Naive thymus-derived CD4-positive, alpha-beta T cell (primary cell): ENCODE data around the gene PMIS2. TPM values are rescaled to one million over a fixed set of nuclear protein-coding genes. Genes with fewer than 3 reads are reported as not detected.

Source experiments
- ATAC-seq: fragments of 150-1000 bp; cut with Tn5 transposase; 2 replicates; pipeline ENCODE4 v1.10.0; 2021; ENCODE audit warnings: mild to moderate bottlenecking, moderate library complexity
- CTCF ChIA-PET: fragments of 350-600 bp; sonication (Branson Sonifier 250); formaldehyde crosslinking; loops from one replicate; lab custom pipeline; 2021; ENCODE audit warnings: antibody characterized with exemption; lab: Charles Lee
- POLR2A ChIA-PET: fragments of 350-600 bp; sonication (Branson Sonifier 250); formaldehyde crosslinking; loops from one replicate; lab custom pipeline; 2021; ENCODE audit warnings: antibody characterized with exemption, inconsistent platforms; lab: Charles Lee
- DNase-seq, 9 donors: peaks; one replicate each; pipeline versions ENCODE4 v3.0.0 to v3.0.0-alpha.2; 2020 to 2022; ENCODE audit warnings: mixed read lengths in 1 of 9
- H3K27ac ChIP-seq: one replicate; pipeline ENCODE4 v1.7.0; 2013; ENCODE audit warnings: mild to moderate bottlenecking, low read depth, low read length, moderate library complexity
- H3K27me3 ChIP-seq, 2 donors: one replicate each; pipeline ENCODE4 v1.7.0; 2013; ENCODE audit warnings: low read length in 2 of 2, mild to moderate bottlenecking in 2 of 2, moderate library complexity in 2 of 2; ENCODE audit not compliant: control insufficient read depth in 2 of 2, insufficient read depth in 2 of 2
- H3K36me3 ChIP-seq, 3 experiments: 1 replicate in 2 of 3; 2 replicates in 1 of 3; pipeline ENCODE4 v1.7.0; 2013; ENCODE audit warnings: low read length in 3 of 3, mild to moderate bottlenecking in 3 of 3, moderate library complexity in 1 of 3; ENCODE audit not compliant: insufficient read depth in 3 of 3, control insufficient read depth in 2 of 3
- H3K4me1 ChIP-seq, 2 donors: one replicate each; pipeline ENCODE4 v1.7.0; 2013; ENCODE audit warnings: low read length in 2 of 2, mild to moderate bottlenecking in 2 of 2, moderate library complexity in 1 of 2; ENCODE audit not compliant: control insufficient read depth in 2 of 2, insufficient read depth in 2 of 2
- H3K4me3 ChIP-seq: 2 replicates; pipeline ENCODE4 v1.7.0; 2013; ENCODE audit warnings: mild to moderate bottlenecking, low read length
- H3K9me3 ChIP-seq, 3 experiments: 1 replicate in 2 of 3; 2 replicates in 1 of 3; pipeline ENCODE4 v1.7.0; 2013; ENCODE audit warnings: low read length in 3 of 3; ENCODE audit not compliant: control insufficient read depth in 2 of 3
- H3K27ac Mint-ChIP-seq, 9 donors: one replicate each; pipeline ENCODE4 v1.8.0; 2020 to 2022; ENCODE audit warnings: mixed read lengths in 9 of 9, mild to moderate bottlenecking in 8 of 9, moderate library complexity in 5 of 9, inconsistent platforms in 2 of 9
- H3K27me3 Mint-ChIP-seq, 5 donors: one replicate each; pipeline ENCODE4 v1.8.0; 2021 to 2022; ENCODE audit warnings: mixed read lengths in 5 of 5, mild to moderate bottlenecking in 1 of 5
- H3K36me3 Mint-ChIP-seq, 5 donors: one replicate each; pipeline ENCODE4 v1.8.0; 2020 to 2022; ENCODE audit warnings: mixed read lengths in 5 of 5, mild to moderate bottlenecking in 3 of 5, inconsistent platforms in 1 of 5
- H3K4me1 Mint-ChIP-seq, 7 donors: one replicate each; pipeline ENCODE4 v1.8.0; 2020 to 2022; ENCODE audit warnings: mixed read lengths in 7 of 7, mild to moderate bottlenecking in 3 of 7, inconsistent platforms in 1 of 7
- H3K4me3 Mint-ChIP-seq, 10 donors: one replicate each; pipeline ENCODE4 v1.8.0; 2020 to 2022; ENCODE audit warnings: mild to moderate bottlenecking in 10 of 10, mixed read lengths in 10 of 10, moderate library complexity in 6 of 10, inconsistent platforms in 2 of 10
- H3K9me3 Mint-ChIP-seq, 11 donors: one replicate each; pipeline ENCODE4 v1.8.0; 2020 to 2022; ENCODE audit warnings: mixed read lengths in 11 of 11, mild to moderate bottlenecking in 4 of 11, inconsistent platforms in 1 of 11, moderate library complexity in 1 of 11
- intact Hi-C, 2 donors: fragments of 100-400 bp; cut with micrococcal nuclease; formaldehyde crosslinking; loops; one replicate each; pipeline ENCODE4 v1.15.1; 2023
- polyA plus RNA-seq, 2 donors: library from polyadenylated mRNA; unstranded; fragments of 300-500 nt; fragmentation: Illumina TruSeq; gene quantifications; one replicate each; pipeline ENCODE4 v1.2.3, GENCODE V29; 2021
- total RNA-seq, 6 experiments: library from RNA in 5 of 6; stranded (reverse) in 5 of 6; gene quantifications; 1 replicate in 5 of 6; 2 replicates in 1 of 6; pipeline ENCODE4 v1.2.3 and lab custom pipeline; 2021 to 2026

The PMIS2 gene
- total and polyA plus RNA-seq, 7 experiments from 2014 or later, result not detected

DNA sequence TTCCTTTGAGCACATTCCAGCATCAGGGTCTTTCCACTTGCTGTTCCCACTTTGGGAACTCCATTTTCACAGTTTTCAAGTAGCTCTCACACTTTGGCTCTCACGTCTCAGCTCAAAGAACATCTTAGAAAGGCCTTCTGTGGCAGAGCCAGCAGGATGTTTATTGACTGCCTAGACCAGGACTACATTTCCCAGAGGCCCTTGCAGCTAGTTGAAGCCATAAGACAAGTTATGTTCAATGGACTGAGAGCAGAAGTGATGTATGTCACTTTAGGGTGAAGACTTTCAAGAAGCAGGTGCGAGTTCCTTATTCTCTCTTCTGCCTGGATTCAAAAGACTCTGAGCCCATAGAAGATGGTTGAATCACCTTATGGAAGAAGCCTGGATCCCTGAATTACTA is 22.3 kb downstream of the PMIS2 start:
- H3K4me1 Mint-ChIP-seq, result peaks cover 4 to 43% (median 34%) of the 10 kb centered on the region in 7 donors
- H3K27me3 Mint-ChIP-seq, result peaks cover 0 to 2% (median 0%) of the 10 kb centered on the region in 5 donors
- intact Hi-C loops, result no loop called here
- Histone ChIP-seq H3K4me3 (no peak overlapping the region), H3K36me3 (no peaks in the 10 kb centered on the region), H3K9me3 (no peaks in the 10 kb centered on the region), H3K27me3 (no peaks in the 10 kb centered on the region), H3K27ac (no peak overlapping the region), H3K4me1 (peaks cover 23 to 26% of the 10 kb centered on the region in 2 donors)
- peak overlapping the region in 3 of 10 donors; percentile 33 to 57 (median 47) for H3K4me3 Mint-ChIP-seq
- H3K9me3 Mint-ChIP-seq, result peaks cover 3 to 18% (median 7%) of the 10 kb centered on the region in 11 donors
- peaks cover 0 to 20% (median 0%) of the 10 kb centered on the region in 5 donors for H3K36me3 Mint-ChIP-seq
- ChIA-PET POLR2A (no interaction called here), CTCF (no interaction called here)
- DNase-seq (peak in 2 of 9 donors; percentile 12 to 18), ATAC-seq (no peak)
- H3K27ac Mint-ChIP-seq, result peak overlapping the region in 5 of 9 donors; percentile 58 to 87 (median 74)

DNA sequence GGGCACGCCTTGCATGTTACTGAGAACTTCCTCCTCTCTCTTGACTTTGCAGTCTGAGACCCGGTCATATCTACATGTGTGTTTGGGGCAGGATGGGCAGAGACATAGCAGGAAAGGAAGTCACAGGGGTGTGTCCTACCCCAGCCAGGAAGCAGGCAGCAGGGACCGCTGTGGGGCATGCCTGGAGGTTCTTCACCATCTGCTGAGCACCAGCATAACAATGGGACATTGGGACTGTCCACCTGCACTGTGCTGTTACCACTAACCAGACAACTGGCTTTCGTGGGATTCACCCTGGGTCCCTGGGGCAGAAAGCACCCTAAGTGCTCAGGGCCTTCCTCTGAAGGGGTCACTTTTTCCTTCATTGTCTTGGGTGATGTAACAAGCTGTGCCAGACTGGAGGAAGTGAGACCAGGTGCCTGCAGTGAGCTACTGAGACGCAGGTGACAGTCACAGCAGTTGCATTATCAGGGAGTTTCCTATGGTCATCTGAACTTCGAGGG is 23.9 kb downstream of the PMIS2 start:
- ChIA-PET POLR2A (interaction anchor here (0.9 to 1.8 kb wide), 3 partner anchors 11 to 38 kb away, joined by 3 to 6 read pairs (median 4); partner anchors contain the start of gene COX6B1), CTCF (interaction anchor here (1.3 kb wide), 1 partner anchor 38 kb away, joined by 5 read pairs; the partner anchor contains the start of gene COX6B1)
- Mint-ChIP-seq H3K36me3 (peaks cover 0 to 20% (median 4%) of the 10 kb centered on the region in 5 donors), H3K4me3 (peak overlapping the region in 9 of 10 donors; percentile 34 to 77 (median 66)), H3K27ac (peak overlapping the region; percentile 74 to 93 (median 84)), H3K9me3 (peaks cover 3 to 18% (median 7%) of the 10 kb centered on the region in 11 donors), H3K4me1 (peaks cover 4 to 50% (median 43%) of the 10 kb centered on the region in 7 donors), H3K27me3 (peaks cover 0 to 2% (median 0%) of the 10 kb centered on the region in 5 donors)
- DNase-seq, result peak in 6 of 9 donors; percentile 13 to 52 (median 44)
- Histone ChIP-seq H3K4me3 (peak overlapping the region; percentile 21), H3K27ac (peak overlapping the region; percentile 59), H3K27me3 (no peaks in the 10 kb centered on the region), H3K4me1 (peaks cover 24 to 28% of the 10 kb centered on the region in 2 donors), H3K9me3 (no peaks in the 10 kb centered on the region), H3K36me3 (peaks cover 0 to 4% (median 0%) of the 10 kb centered on the region in 3 experiments)
- intact Hi-C loops, result no loop called here
- ATAC-seq, result peak; percentile 67

DNA sequence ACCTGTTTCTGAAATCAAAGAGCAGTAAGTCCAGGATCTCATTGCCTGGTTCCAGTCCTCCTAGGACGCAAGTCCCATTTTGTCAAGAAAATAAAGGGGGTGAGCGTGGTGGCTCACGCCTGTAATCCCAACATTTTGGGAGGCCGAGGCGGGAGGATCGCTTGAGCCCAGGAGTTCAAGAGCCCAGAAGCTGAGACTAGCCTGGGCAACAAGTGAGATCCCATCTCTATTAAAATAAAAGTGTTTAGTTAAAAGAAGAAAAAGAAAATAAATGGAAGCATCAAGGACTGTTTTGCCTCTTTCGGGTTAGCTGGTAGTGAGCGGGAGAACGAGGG is 26.2 kb downstream of the PMIS2 start:
- DNase-seq, result no peak
- Mint-ChIP-seq H3K27ac (peak overlapping the region; percentile 88 to 98 (median 94)), H3K4me3 (peak overlapping the region; percentile 86 to 94 (median 89)), H3K27me3 (peaks cover 0 to 2% (median 0%) of the 10 kb centered on the region in 5 donors), H3K9me3 (peaks cover 3 to 15% (median 7%) of the 10 kb centered on the region in 11 donors), H3K36me3 (peaks cover 0 to 23% (median 7%) of the 10 kb centered on the region in 5 donors), H3K4me1 (peaks cover 4 to 50% (median 43%) of the 10 kb centered on the region in 7 donors)
- H3K4me1 ChIP-seq, result peaks cover 24 to 28% of the 10 kb centered on the region in 2 donors
- H3K9me3 ChIP-seq, result no peaks in the 10 kb centered on the region
- POLR2A ChIA-PET, result interaction anchor here (0.9 to 3.2 kb wide), 8 partner anchors 14 to 149 kb away, joined by 3 to 16 read pairs (median 3); partner anchors contain the start of gene COX6B1
- CTCF ChIA-PET, result interaction anchor here (1.2 kb wide), 1 partner anchor 12 kb away, joined by 4 read pairs; no protein-coding TSS in a partner anchor
- intact Hi-C loops, result loop anchor here (1.0 kb wide), 7 partner anchors 16 to 402 kb away; partner anchors contain the start of genes COX6B1 (in 2 of the 2), TMEM147 (in 2 of the 2) and ALKBH6 (in 1 of the 2)
- H3K27ac ChIP-seq, result peak overlapping the region; percentile 86
- no peak for ATAC-seq
- peak overlapping the region; percentile 98 for H3K4me3 ChIP-seq
- H3K36me3 ChIP-seq, result peaks cover 0 to 20% (median 0%) of the 10 kb centered on the region in 3 experiments
- no peaks in the 10 kb centered on the region for H3K27me3 ChIP-seq

DNA sequence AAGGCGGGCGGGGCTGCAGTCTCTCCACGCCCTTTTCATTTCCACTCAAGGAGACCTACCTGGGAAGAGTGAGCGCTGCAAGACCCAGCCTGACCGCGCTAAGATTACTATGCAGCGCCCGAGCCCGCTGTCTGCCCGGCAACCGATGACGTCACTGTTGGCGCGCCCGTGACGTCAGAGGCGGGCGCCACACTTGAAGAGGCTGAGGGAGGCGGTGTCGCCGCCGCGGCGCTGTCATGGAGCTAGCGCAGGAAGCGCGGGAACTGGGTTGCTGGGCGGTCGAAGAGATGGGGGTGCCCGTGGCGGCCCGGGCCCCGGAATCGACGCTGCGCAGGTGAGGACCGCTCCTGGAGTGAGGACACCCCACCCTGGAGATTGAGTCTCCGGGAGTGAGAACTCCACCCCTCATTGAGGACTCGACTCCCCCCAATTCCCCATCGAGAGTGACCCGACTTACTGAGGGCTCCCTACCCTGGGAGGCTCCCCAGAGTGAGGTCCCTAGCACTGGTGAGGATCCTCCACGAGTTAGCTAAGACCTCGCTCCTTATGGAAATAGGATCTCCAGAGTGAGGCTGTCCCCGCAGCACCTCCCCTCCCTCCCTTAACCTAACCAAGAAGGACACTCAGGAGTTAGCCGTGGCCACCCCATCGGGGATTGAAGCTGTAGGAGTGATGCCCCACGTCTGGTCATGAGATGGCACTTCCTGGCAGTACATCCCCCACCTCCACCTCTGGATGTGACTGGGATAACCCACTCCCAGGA is 26.8 kb downstream of the PMIS2 start, which contains the start of gene HAUS5:
HAUS5 (plus strand) TSS at position 177 of the 763 bp plus-strand sequence; CDS start at position 237, 60 bp downstream.
- Mint-ChIP-seq H3K27ac (peak within 1 kb of the TSS; percentile 88 to 98 (median 94)), H3K4me3 (peak within 1 kb of the TSS; percentile 86 to 94 (median 89)), H3K4me1 (peaks cover 4 to 50% (median 43%) of the 10 kb centered on the region in 7 donors), H3K9me3 (peaks cover 2 to 11% (median 7%) of the 10 kb centered on the region in 11 donors), H3K27me3 (peaks cover 0 to 2% (median 0%) of the 10 kb centered on the region in 5 donors), H3K36me3 (peaks cover 0 to 20% (median 7%) of the 10 kb centered on the region in 5 donors)
- DNase-seq, result peak; percentile 92 to 99 (median 95)
- Histone ChIP-seq H3K27me3 (no peaks in the 10 kb centered on the region), H3K4me1 (peaks cover 24 to 28% of the 10 kb centered on the region in 2 donors), H3K4me3 (peak within 1 kb of the TSS; percentile 98), H3K36me3 (peaks cover 0 to 26% (median 0%) of the 10 kb centered on the region in 3 experiments), H3K9me3 (no peaks in the 10 kb centered on the region), H3K27ac (peak within 1 kb of the TSS; percentile 86)
- POLR2A ChIA-PET, result interaction anchor here (0.9 to 3.2 kb wide), 9 partner anchors 14 to 150 kb away, joined by 3 to 16 read pairs (median 3); partner anchors contain the start of gene COX6B1
- intact Hi-C loops, result loop anchor here (1.0 kb wide), 7 partner anchors 16 to 402 kb away; partner anchors contain the start of genes COX6B1 (in 2 of the 2), TMEM147 (in 2 of the 2) and ALKBH6 (in 1 of the 2)
- ATAC-seq, result peak; percentile 92
- CTCF ChIA-PET, result interaction anchor here (0.5 to 1.2 kb wide), 2 partner anchors 12 to 613 kb away, joined by 3 to 4 read pairs; no protein-coding TSS in a partner anchor

DNA sequence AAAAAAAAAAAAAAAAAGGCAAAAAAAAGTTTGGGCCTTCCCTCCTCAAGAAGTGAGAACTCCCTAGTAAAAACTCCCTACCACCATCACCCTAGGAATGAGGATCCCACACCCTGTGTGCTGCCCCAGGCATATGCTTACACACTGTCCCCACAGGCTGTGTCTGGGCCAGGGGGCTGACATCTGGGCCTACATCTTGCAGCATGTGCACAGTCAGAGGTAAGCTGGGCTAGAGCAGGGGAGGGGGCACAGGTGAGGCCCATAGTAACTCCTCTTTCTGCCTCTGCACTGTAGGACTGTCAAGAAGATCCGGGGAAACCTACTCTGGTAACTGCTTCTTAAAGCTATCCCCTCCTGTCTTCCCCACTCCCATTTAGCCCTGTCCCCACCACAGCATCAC is 27.6 kb downstream of the PMIS2 start:
- H3K9me3 ChIP-seq, result no peaks in the 10 kb centered on the region
- H3K27ac ChIP-seq, result no peak overlapping the region
- CTCF ChIA-PET, result no interaction called here
- intact Hi-C loops, result no loop called here
- POLR2A ChIA-PET, result interaction anchor here (1.1 to 3.2 kb wide), 5 partner anchors 13 to 34 kb away, joined by 3 to 16 read pairs (median 4); partner anchors contain the start of gene COX6B1
- peak overlapping the region; percentile 62 to 94 (median 89) for H3K4me3 Mint-ChIP-seq
- H3K27me3 ChIP-seq, result no peaks in the 10 kb centered on the region
- DNase-seq (no peak), ATAC-seq (no peak)
- peaks cover 0 to 29% (median 0%) of the 10 kb centered on the region in 3 experiments for H3K36me3 ChIP-seq
- H3K27ac Mint-ChIP-seq, result peak overlapping the region in 8 of 9 donors; percentile 36 to 98 (median 93)
- H3K27me3 Mint-ChIP-seq, result peaks cover 0 to 2% (median 0%) of the 10 kb centered on the region in 5 donors
- no peak overlapping the region for H3K4me3 ChIP-seq
- H3K36me3 Mint-ChIP-seq, result peaks cover 0 to 15% (median 4%) of the 10 kb centered on the region in 5 donors
- peaks cover 24 to 28% of the 10 kb centered on the region in 2 donors for H3K4me1 ChIP-seq
- H3K4me1 Mint-ChIP-seq, result peaks cover 4 to 45% (median 39%) of the 10 kb centered on the region in 7 donors
- peaks cover 0 to 4% (median 2%) of the 10 kb centered on the region in 11 donors for H3K9me3 Mint-ChIP-seq
